Breast epithelium (tissue), 3 donors: Measurements from ENCODE around the gene SMG7.

ENCODE experiments used
- CTCF ChIP-seq, 3 donors: fragments of 450-650 bp; IDR thresholded peaks; one replicate each; pipeline ENCODE4 v1.5.1; 2016 to 2017; ENCODE audit warnings: antibody characterized with exemption in 3 of 3, mild to moderate bottlenecking in 3 of 3, moderate library complexity in 3 of 3
- POLR2A ChIP-seq: fragments of 450-650 bp; IDR thresholded peaks from one replicate; pipeline ENCODE4 v1.6.1; 2016; ENCODE audit warnings: antibody characterized with exemption, mild to moderate bottlenecking, moderate library complexity

GRCh38 chr1:183543619-183544204 lies 71.4 kb downstream of the SMG7 start:
- TF ChIP-seq POLR2A, result no peak
- peak in 1 of 3 donors; percentile 35 for TF ChIP-seq CTCF (IDR thresholded peaks at IDR 0.05)
